Cerebellar cortex (tissue), 1 donor: ENCODE results near the gene MBD3L4.
"Not testable (repeated sequence)": the region's sequence is repeated elsewhere in the genome, so short reads cannot be mapped to it uniquely, and the experiment has no call there.

Source experiments
- DNase-seq: peaks from one replicate; pipeline ENCODE4 v3.0.0-alpha.2; 2015; ENCODE audit warnings: low spot score

The MBD3L4 gene

GRCh38 chr19:7049021-7049420 is 9.0 kb upstream of the MBD3L4 start, which contains the start of gene MBD3L2:
TSS of gene MBD3L2 (plus strand) at chr19:7049321. CDS start at chr19:7049374, 53 bp downstream.
- not testable (repeated sequence) for DNase-seq

GRCh38 chr19:7041563-7041962 is 1.6 kb upstream of the MBD3L4 start:
- not testable (repeated sequence) for DNase-seq

GRCh38 chr19:7030278-7030677 is 9.7 kb downstream of the MBD3L4 start, which contains the start of gene MBD3L5:
TSS of gene MBD3L5 (plus strand) at chr19:7030578. CDS start at chr19:7030612, 34 bp downstream.
- not testable (repeated sequence) for DNase-seq

GRCh38 chr19:7028790-7029189 is 11.2 kb downstream of the MBD3L4 start:
- DNase-seq, result not testable (repeated sequence)

GRCh38 chr19:7021331-7021730 is 18.6 kb downstream of the MBD3L4 start, which contains the start of gene MBD3L2B:
TSS of gene MBD3L2B (minus strand) at chr19:7021431. CDS start at chr19:7021397, 34 bp downstream.
- not testable (repeated sequence) for DNase-seq

- DNase-seq, result no peak
These were observed 21.2 kb downstream of the MBD3L4 start for GRCh38 chr19:7018828-7019227.

GRCh38 chr19:7013678-7014077 is 26.3 kb downstream of the MBD3L4 start:
- no peak for DNase-seq

- no peak for DNase-seq
These were observed 29.0 kb downstream of the MBD3L4 start for GRCh38 chr19:7010722-7011593.

GRCh38 chr19:7007859-7008258 is 32.1 kb downstream of the MBD3L4 start:
- no peak for DNase-seq

- no peak for DNase-seq
These were observed 33.8 kb downstream of the MBD3L4 start for GRCh38 chr19:7006135-7006704.

- DNase-seq, result no peak
These were observed 35.6 kb downstream of the MBD3L4 start for GRCh38 chr19:7004313-7004931.

- no peak for DNase-seq
These were observed 39.2 kb downstream of the MBD3L4 start for GRCh38 chr19:7000816-7001215.

GRCh38 chr19:7000333-7000732 is 39.6 kb downstream of the MBD3L4 start:
- DNase-seq, result no peak

GRCh38 chr19:6999933-7000332 is 40.0 kb downstream of the MBD3L4 start:
- no peak for DNase-seq

GRCh38 chr19:6997679-6998445 is 42.1 kb downstream of the MBD3L4 start:
- no peak for DNase-seq

GRCh38 chr19:6996810-6997209 is 43.2 kb downstream of the MBD3L4 start:
- DNase-seq, result no peak

GRCh38 chr19:6995054-6995453 is 44.9 kb downstream of the MBD3L4 start:
- no peak for DNase-seq

- no peak for DNase-seq
These were observed 51.7 kb downstream of the MBD3L4 start for GRCh38 chr19:6988257-6988656.

GRCh38 chr19:6987850-6988249 is 52.1 kb downstream of the MBD3L4 start:
- DNase-seq, result no peak
